Tongue (tissue), 2 donors: ENCODE results near the gene PLA2G4D. TPM values are rescaled to one million over a fixed set of nuclear protein-coding genes. Genes with fewer than 3 reads are reported as not detected.

Experiments
- DNase-seq: peaks from one replicate; pipeline ENCODE4 v3.0.0-alpha.2; 2015
- total RNA-seq: library from RNA; depleted of rRNA; stranded (reverse); fragments of >200 nt; gene quantifications from one replicate; pipeline ENCODE4 v1.2.3, GENCODE V29; 2014

The PLA2G4D gene
- total RNA-seq, 1 donor from 2014 or later: not detected

DNA sequence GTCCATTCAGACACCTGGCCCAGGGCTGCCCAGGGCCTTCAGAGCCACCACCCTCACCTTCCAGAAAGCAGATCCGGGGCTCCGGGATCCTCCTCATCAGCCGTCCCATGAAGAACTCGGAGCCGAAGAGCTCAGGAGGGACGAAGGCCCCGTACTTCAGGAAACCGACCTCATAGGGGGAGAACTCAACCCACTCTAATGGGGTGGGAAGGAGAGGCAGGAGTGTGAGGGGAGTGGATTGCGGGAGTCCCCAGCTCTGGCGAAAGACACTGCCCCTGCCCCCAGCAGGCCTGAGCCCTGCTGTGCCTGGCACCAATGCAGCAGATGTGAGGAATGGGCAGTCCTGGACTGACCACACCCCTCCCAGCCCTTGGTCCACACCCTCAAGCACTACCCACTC is 22.6 kb downstream of the PLA2G4D start:
- no peak for DNase-seq

DNA sequence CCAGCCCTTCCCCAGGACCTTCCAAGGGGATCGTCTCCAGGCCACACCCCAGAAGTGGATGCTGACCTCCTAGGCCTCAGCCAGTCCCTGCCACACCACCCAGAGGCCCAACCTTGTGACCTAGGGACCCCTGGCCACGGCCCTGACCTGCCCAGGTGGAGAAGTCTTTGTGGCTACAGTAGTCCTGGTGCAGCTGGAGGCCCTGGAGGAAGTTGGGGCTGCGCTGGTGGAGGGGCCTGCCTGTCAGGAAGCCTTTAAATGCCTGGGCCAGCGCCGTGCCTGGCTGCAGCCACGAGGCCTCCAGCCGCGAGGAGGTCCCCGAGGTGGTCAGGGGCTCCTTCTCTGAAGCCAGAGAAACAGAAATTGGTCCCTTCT is 23.4 kb downstream of the PLA2G4D start:
- DNase-seq: no peak

DNA sequence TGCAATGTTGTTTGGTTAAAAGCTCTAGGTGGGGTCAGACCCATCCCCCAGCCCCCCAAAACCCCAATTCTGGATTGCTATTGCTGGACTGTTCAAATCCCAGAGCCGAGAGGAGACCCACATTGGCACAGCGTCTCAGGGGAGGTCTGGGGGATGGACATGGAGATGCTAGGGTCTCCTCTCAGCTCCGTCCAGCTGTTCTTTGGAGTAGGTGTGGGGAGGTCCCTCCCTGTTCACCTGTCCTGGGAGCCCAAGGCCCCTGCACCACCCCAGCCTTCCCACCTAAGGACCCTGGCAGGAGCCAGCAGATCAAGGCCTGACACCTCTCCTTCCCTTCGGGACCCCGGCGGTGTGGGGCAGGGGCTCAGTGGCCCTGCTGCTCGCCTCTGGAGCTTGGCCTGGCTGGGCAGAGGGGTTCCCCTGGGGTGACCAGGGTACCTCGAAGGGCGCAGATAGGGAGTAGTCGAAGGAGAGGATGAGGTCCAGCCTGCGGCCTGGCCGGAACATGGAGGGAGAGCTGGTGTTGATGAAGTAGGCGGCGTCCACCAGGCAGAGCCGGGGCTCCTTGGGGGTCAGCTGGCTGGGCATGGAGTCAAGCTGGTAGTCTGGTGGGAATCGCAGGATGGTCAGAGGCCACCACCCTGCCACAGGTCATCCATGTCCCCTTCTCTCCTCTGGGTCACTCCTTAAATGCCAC is 23.9 kb downstream of the PLA2G4D start:
- no peak for DNase-seq

DNA sequence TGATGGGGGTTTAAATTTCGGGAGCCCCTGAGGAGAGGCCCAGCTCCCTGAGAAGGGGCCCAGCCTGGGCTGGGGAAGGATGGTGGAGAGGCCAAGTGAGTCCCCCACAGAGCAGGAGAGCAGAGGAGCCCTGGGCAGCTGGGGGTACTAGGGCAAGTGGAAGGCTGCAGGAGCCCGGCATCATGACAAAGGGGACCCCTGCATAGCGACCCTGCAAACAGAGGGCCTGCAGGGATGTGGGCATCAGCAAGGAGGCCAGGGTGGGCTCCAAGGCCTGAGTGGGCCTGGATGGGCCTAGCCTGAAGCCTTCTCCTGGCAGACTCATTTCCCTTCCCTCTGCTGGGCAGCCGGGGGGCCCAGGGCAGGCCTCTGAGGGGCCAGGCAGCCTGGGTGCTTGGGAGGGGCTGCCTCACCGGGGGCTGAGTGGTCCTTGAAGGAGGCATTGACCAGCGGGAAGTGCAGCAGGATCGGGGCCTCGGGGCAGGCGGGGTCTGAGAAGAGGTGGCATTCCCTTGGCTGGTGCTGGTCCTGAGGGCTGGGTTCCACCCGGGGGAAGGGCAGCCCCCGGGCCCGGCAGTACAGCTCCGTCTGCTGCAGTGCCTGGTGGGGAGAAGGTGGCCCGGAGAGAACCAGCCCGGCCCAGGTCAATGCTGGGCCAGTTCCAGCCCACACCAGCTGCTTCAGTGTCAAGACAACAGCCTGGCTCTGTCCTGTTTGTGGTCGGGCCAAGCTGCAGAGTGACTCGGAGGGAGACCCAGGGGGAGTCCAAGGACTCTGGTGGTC is 24.7 kb downstream of the PLA2G4D start:
- DNase-seq: no peak

DNA sequence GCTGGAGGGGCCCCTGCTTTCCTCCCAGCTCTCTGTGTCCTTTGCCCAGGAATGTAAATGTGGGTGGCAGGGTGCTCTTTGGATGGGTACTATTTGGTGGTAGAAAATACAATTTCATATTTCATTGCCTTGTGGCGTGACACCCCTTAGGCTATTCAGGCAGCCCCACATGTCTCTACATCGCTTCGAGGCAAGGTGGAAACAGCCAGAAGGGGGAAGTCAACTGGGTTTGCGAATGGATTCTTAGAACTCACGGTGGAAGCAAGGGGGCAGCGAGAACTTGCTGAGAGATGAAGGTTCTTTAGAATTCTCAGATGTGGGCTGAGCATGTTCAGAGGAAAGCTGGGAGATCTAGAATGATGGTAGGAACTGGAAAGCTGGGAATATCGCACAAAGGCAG is 25.3 kb downstream of the PLA2G4D start:
- no peak for DNase-seq

DNA sequence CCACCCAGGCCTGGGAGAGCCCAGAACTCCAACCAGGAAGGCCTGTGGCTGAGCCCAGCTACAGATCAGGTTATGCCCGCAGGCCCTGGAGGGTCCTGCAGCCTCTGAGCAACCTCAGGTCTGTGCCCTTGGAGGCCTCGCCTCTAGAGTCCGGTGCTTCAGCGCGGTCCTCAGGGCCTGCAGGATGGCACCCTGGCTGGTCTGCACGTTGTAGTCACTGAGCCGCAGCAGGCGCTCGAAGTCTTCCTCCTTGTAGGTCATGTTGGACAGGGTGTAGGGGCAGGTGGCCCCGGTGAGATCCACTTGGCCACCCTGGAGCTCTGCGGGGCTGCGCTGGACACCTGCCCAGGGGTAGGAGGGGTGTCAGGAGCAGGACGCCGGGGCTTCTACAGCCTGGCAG is 25.8 kb downstream of the PLA2G4D start:
- no peak for DNase-seq

DNA sequence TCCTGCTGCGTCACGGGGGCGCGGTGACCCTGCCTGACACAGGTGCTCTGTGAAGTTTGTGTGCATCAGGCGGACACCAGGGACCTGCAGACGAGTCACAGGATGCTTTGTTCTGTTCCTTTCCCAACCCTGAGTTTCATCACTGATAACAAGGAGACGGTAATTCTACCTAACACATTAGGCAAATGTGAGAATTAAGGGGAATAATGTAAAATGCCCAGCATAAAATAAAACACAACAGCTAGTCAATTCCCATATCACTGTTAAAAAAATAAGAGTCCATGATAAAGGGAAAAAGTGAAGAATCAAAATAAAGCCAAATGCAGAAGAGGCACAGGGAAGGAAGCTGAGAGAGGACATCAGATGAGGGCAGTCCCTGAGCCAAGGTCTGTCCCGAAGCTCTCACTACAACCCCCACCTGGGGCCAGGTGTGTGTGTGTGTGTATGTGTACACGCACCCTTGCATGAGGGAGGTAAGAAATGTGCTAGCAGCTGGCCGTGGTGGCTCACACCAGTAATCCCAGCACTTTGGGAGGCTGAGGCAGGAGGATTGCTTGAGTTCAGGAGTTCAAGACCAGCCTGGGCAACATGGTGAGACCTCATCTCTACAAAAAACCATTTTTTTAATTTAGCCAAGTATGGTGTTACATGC is 27.5 kb downstream of the PLA2G4D start:
- no peak for DNase-seq

DNA sequence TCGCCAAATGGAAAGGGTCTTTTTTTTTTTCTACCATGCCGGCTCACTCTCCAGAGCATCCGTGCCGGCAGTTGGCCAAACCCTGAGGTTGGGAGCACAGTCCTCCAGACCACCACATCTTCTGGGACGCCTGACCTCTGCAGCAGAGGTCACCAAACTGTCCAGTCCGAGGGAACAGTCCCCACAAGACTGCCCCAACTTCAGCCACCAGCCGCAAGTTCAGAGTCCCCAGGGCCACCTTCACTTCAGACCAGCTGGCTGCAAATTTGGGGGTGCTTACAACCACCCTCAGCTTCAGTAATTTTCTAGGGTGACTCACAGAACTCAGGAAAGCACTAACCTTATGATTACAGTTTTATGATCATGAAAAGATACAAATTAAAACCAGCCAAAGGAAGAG is 28.9 kb downstream of the PLA2G4D start:
- DNase-seq: no peak

DNA sequence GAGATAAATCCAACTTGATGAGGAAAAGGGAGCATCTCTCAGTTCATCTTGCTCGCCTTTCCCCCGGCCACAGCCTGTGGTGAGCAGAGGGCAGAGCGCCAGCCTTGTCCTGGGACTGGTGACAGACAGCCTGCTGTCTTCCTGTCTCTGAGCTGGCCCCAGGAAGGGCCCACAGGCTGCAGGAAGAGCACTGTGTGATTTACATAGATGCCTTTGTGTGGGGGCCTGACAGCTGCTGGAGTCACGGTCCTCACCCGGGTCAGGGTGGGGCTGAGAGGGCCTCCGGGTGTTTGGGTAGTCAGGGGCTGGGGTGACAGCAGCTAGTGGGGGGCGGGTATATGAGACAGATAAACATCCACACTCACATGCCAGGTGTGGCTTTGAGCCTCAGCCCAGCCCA is 29.3 kb downstream of the PLA2G4D start:
- DNase-seq: peak; percentile 78

DNA sequence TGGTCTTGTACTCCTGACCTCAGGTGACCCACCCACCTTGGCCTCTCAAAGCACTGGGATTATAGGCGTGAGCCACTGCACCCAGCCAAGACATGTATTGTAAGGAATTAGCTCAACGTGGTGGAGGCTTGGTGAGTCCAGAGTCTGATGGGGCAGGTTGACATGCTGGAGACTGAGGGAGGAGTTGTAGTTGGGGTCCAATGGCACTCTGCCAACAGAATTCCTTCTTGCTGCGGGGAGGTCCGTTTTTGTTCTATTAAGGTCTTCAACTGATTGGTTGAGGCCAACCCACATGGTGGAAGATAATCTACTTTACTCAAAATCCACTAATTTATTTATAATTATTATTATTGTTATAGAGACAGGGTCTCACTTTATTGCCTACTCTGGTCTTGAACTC is 30.1 kb downstream of the PLA2G4D start:
- no peak for DNase-seq

DNA sequence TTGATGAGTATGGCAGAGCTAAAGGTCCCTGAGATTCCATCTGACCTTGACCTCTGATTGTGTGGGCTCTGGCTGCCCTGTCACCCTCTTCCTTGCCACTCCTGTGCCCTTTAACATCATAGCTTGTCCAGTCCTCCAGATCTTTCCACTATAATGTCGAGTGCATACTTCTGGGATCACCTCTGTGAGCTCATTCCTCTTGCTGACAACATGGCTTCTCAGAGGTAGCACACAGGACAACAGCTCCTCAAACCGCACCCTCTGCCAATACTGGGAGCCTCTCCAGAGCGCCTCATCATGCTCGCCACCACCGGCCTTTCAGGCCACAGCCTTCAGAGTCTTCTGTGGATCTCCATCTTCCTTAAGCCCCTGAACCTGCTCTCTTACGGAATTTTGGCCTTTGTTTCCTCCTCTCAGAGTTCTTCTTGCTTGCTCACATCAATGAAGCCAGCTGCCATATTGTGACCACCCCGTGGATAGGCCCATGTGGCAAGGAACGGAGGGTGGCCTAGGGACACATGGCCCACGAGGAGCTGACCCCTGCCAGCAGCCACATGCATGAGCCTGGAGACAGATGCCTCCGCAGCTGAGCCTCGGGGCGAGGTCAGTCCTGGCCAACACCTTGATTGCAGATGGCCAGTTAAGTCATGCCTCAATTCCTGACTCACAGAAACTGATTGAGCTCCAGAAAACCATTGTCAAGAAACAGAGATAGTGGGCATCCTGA is 31.1 kb downstream of the PLA2G4D start:
- no peak for DNase-seq

DNA sequence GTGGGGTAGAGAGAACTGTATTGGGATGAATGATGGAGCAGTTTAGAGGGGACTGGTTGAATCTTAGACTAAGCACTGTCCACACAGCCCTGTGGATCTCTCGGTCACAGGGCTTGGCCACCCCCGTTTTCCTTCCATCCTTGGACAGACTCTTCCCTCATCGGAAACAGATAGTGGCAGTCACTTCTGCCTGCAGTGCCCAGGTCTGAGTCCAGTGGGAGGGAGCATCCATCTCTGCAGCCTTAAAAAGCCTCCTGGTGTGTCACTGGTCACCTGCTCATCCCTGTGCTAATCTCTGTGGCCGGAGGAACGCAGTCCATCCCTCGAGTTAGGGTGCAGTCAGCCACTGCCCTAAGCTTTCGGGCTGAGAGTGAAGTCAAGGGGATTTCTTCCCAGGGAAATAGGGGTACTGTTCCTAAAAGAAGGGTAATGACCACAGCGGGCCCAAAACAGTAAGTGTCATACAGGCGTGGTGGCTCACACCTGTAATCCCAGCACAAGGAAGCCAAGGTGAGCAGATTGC is 32.0 kb downstream of the PLA2G4D start:
- no peak for DNase-seq

DNA sequence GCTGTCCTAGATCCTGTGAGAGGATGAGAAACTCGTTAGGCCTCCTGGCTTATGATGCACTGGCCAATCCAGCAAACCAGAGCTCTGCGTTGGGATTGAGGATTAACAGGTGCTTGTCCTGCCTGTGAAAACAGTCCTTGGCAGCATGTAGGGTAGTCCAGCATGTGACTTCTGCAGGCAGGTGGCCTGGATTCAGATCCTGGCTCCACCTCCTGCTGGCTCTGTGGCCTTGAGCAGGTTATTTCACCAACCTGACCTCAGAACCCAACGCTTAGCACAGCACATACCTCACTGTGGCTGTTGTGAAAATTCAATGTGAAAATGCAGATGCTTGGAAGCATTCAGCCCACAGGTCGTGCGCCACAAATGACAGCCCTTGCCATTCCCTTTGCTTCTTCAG is 33.6 kb downstream of the PLA2G4D start:
- DNase-seq: no peak

DNA sequence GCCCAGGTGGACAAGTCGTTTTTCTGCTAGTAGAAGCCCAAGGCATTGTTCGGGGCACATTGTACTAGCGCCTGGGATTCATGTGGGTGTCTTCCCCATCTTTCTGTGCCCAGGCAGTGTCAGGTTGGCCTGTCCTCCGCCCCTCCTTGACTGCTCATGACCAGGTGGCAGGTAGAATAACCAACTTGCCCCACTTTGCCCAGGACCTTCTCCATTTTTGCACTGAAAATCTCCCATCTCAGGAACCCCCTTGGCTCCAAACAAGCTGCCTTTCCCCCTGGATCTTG is 33.9 kb downstream of the PLA2G4D start:
- no peak for DNase-seq

DNA sequence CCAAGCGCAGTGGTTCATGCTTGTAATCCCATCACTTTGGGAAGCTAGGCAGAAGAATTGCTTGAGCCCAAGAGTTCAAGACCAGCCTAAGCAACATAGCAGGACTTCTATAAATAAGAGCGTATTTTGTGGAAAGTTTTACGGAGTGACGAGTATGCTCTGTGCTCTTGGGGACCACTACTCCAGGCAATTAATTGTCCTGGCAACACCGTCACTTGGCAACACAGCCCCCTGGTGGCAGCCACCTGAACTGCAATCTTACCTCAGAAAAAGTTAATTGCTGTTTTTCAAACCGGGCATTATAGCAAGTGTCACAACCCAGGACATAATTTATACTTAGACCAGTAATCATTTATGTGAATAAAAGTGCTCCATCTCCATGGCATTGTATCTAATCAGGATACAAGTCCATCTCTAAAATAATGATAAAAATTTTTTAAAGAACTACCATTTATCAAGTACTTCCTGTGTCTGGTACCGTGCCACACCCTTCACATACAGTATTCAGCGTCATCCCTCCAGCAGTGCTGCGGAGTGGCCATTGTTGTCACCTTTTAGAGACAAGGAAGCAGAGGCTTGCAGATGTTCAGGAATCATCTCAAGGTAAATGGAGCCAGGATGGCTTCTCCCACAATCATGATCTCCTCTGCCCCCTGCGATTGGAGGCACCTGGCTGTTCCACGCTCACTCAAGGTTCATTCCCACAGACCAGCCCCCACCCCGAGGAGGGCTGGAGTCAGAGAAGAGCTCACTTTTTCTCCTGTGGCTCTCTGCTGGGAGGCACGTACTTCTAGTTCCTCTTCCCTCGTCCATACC is 34.5 kb downstream of the PLA2G4D start:
- peak; percentile 71 for DNase-seq

DNA sequence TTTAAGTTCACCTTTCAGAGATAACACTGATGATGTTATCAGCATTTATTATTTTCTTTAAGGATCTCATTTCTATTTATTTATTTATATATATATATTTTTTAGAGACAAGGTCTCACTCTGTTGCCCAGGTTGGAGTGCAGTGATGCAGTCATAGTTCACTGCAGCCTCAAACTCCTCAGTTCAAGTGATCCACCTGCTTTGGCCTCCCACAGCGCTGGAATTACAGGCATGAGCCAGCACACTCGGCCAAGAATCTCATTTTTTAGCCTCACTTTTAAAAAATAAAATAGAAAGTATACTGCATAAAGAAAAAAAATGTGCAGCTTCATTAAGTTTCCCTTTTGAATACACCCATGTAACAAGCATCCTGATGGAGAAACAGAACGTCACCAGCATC is 35.6 kb downstream of the PLA2G4D start:
- no peak for DNase-seq

DNA sequence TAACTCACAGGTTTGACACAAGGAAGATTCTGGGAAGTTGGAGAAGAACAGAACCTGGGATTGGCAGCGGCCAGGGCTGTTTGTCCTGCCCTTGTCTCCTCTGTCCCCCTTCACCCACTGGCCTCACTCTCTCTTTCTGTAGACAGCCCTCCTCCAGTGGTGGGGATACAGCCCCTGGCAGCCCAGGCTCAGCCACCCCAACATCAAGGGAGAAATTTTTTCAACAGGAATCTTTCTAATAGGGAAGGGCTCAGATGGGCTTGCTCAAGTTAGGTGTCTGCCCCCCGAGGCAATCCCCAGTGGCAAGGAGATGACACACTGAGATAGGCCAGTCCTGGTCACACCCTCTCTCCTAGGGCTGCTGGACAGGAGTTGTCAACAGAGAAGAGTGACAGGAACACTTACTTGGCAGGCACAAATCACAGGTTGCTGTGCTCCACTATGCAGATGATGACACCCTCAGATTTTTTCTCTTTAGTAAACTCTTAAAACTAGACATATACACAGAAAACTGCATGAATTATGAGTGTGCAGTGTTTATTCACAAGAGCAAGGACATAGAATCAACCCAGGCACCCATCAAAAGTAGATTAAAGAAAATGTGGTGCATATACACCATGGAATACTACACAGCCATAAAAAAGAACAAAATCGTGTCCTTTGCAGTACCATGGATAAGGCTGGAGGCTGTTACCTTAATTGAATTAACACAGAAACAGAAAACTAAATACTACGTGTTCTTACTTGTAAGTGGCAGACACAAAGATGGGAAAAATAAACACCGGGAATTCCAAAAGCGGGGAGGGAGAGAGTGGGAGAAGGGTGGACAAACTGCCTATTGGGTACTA is 36.3 kb downstream of the PLA2G4D start:
- DNase-seq: no peak

DNA sequence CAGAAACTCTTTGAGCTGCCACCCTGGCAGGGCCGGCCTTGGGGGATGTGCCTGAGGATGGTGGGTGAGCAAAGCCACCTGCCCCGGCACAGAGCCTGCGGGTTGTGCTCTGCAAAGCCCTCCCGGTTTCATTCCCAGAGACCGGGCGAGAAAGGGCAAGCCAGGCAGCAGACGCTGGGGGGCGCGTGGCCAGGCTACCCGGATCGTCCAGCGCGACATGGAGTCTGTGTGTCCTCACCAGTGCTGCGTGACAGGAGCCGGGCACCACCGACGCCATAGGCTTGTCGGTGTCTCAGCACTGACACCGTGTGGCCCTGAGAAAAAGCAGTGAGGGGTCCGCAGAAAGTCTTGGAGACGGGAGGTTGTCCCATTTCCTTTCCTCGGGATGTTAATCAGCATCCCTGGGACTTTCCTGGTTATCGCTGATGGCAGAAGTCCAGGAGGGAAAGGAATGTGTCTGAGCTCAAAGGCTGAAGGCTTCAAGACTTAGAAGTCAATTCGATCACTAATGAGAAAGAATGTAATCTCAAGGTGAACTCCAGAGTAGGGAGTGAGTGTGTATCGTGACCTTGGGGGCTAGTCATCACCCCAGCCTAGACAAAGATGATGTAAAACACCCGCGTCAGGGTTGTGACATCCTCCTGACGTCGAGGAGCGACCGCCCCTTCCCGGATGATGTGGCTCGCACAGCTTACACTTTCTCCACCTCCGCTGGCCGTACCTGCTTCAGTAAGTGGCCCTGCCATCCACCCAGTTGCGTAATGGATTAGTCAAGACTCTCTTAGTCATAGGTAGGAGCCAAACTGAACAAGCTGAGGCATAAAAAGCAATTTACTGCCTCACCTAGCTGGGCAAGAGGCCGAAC is 37.2 kb downstream of the PLA2G4D start:
- peak; percentile 85 for DNase-seq

DNA sequence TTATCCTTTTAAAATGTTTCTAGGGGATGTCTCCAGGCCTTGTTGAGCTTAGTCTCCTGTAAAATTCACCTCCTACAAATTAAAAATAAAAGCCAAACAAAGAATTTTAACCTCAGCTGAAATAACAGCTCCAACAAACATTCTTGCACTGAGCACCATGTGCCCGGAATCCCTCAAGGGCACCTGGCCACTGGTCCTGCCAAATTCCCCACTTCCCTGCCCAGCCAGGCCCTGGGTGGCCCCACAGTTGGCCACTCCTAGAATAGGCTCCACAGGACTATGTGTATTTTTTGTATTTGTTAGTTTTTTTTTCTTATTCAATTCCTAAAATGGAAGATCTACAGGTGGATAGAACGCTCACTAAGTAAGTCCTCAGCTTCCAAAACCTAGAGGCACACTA is 40.4 kb downstream of the PLA2G4D start:
- DNase-seq: no peak

DNA sequence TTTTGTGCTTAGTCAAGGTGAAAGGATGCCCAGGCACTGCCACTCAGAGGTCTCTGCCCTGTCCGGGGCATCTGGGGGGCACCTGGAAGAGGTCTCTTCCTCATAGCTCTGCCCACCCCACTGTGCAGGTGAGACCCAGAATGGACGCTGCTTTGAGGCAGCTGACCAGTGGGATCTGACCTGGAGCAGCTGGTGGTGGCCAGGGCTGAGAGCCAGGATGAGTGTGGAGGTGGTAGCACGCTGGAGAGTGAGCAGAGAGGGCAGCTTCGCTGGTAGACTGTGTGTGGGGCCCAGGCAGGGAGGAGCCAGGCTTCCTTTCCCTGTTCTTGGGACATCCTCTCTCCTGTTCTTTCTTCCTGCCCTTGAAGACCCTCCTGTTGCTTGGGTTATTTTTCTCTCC is 41.4 kb downstream of the PLA2G4D start:
- no peak for DNase-seq
